Upper lobe of left lung (tissue), 6 donors: ENCODE results near the gene GBX2. TPM values are rescaled to one million over a fixed set of nuclear protein-coding genes. Genes with fewer than 3 reads are reported as not detected.
A peak's percentile ranks its signal among the peaks of the same experiment; 100 is the strongest.

ENCODE experiments used
- ATAC-seq, 2 donors: fragments of 200-7000 bp; cut with Tn5 transposase; one replicate each; pipeline ENCODE4 v1.9.1; 2022; ENCODE audit warnings: mild to moderate bottlenecking in 2 of 2, moderate library complexity in 2 of 2; ENCODE audit not compliant: low FRiP score in 2 of 2
- DNase-seq, 2 donors: peaks; one replicate each; pipeline ENCODE4 v3.0.0-alpha.2; 2019 to 2020
- H3K27ac ChIP-seq, 4 donors: fragments of 200-600 bp; sonication (generic); one replicate each; pipeline ENCODE4 v1.5.1; 2016 to 2019
- H3K27me3 ChIP-seq, 4 donors: fragments of 200-600 bp; sonication (generic); one replicate each; pipeline ENCODE4 v1.5.1; 2017 to 2019
- H3K36me3 ChIP-seq, 4 donors: fragments of 200-600 bp; sonication (generic); one replicate each; pipeline ENCODE4 v1.5.1; 2016 to 2019
- H3K4me1 ChIP-seq, 4 donors: fragments of 200-600 bp; sonication (generic); one replicate each; pipeline ENCODE4 v1.5.1; 2018 to 2019
- H3K4me3 ChIP-seq, 4 donors: fragments of 200-600 bp; sonication (generic); one replicate each; pipeline ENCODE4 v1.5.1; 2017 to 2019; ENCODE audit warnings: mild to moderate bottlenecking in 2 of 4, moderate library complexity in 1 of 4
- H3K9me3 ChIP-seq, 4 donors: fragments of 200-600 bp; sonication (generic); one replicate each; pipeline ENCODE4 v1.5.1; 2018 to 2019
- CTCF ChIP-seq, 6 experiments: fragments of 450-650 bp in 4 of 6; fragments of 200-600 bp in 2 of 6; sonication (generic) in 2 of 6; IDR thresholded peaks; one replicate each; pipeline ENCODE4 v1.5.1; 2016 to 2019; ENCODE audit warnings: antibody characterized with exemption in 6 of 6
- EP300 ChIP-seq, 4 donors: sonication (generic); formaldehyde crosslinking; IDR thresholded peaks; one replicate each; pipeline ENCODE4 v1.5.1; 2017; ENCODE audit warnings: antibody characterized with exemption in 4 of 4, control low read depth in 2 of 4
- POLR2A ChIP-seq, 4 donors: fragments of 450-650 bp; IDR thresholded peaks; one replicate each; pipeline ENCODE4 v1.5.1; 2016 to 2017; ENCODE audit warnings: antibody characterized with exemption in 4 of 4, mild to moderate bottlenecking in 2 of 4
- POLR2AphosphoS5 ChIP-seq, 2 donors: sonication (generic); formaldehyde crosslinking; IDR thresholded peaks; one replicate each; pipeline ENCODE4 v1.5.1; 2017; ENCODE audit warnings: antibody characterized with exemption in 2 of 2
- WGBS, 2 donors: methylation state at CpG; one replicate each; pipeline ENCODE4 v1.1.5; 2017 to 2018; 5-methylcytosine and 5-hydroxymethylcytosine counted together
- total RNA-seq, 6 donors: library from RNA; depleted of rRNA in 4 of 6; stranded (reverse); fragments of >200 nt in 4 of 6; gene quantifications; one replicate each; pipeline versions ENCODE4 v1.1.0 to v1.2.1, GENCODE V29; 2016 to 2021
- donor health status: DM: no; HTN: no; CAD: no; lungs with moderate emphysema.
- donor health status: DM: no; HTN: yes; CAD: no; lungs with severe emphysema.

Gene GBX2
- total RNA-seq, 6 donors from 2014 or later = not detected

- H3K4me3 ChIP-seq = no peak overlapping the region
- DNase-seq (peak in 1 of 2 donors; percentile 68), ATAC-seq (no peak)
- no peaks in the 10 kb centered on the region for H3K9me3 ChIP-seq
- H3K36me3 ChIP-seq = no peaks in the 10 kb centered on the region
- TF ChIP-seq POLR2A (IDR thresholded peaks at IDR 0.05) (no peak), CTCF (IDR thresholded peaks at IDR 0.05) (no peak), EP300 (IDR thresholded peaks at IDR 0.05) (no peak), POLR2AphosphoS5 (IDR thresholded peaks at IDR 0.05) (no peak)
- H3K27me3 ChIP-seq = peaks cover 4 to 71% (median 45%) of the 10 kb centered on the region in 4 donors
- H3K27ac ChIP-seq = no peak overlapping the region
- H3K4me1 ChIP-seq = peaks cover 36 to 56% (median 41%) of the 10 kb centered on the region in 4 donors
- 28 to 61% methylated on average over 7 to 31 of the region's 33 CpGs for WGBS, 2 donors
Measured at GRCh38 chr2:236162882-236163470, 5.2 kb downstream of the GBX2 start.

GRCh38 chr2:236162031-236162845 lies 5.9 kb downstream of the GBX2 start:
- no peak for DNase-seq
- Histone ChIP-seq H3K36me3 (no peaks in the 10 kb centered on the region), H3K9me3 (no peaks in the 10 kb centered on the region), H3K4me1 (peaks cover 29 to 48% (median 33%) of the 10 kb centered on the region in 4 donors), H3K27me3 (peaks cover 4 to 64% (median 37%) of the 10 kb centered on the region in 4 donors), H3K4me3 (no peak overlapping the region), H3K27ac (no peak overlapping the region)
- TF ChIP-seq POLR2AphosphoS5 (IDR thresholded peaks at IDR 0.05) = no peak
- TF ChIP-seq EP300 (IDR thresholded peaks at IDR 0.05) = no peak
- TF ChIP-seq CTCF (IDR thresholded peaks at IDR 0.05) = no peak
- TF ChIP-seq POLR2A (IDR thresholded peaks at IDR 0.05) = no peak
- ATAC-seq = no peak
- 51 to 52% methylated on average over 9 to 16 of the region's 16 CpGs for WGBS, 2 donors

GRCh38 chr2:236161531-236161930 lies 6.7 kb downstream of the GBX2 start:
- peaks cover 2 to 57% (median 33%) of the 10 kb centered on the region in 4 donors for H3K27me3 ChIP-seq
- H3K27ac ChIP-seq = no peak overlapping the region
- peaks cover 22 to 41% (median 26%) of the 10 kb centered on the region in 4 donors for H3K4me1 ChIP-seq
- no peak overlapping the region for H3K4me3 ChIP-seq
- DNase-seq (no peak), ATAC-seq (no peak)
- TF ChIP-seq POLR2A (IDR thresholded peaks at IDR 0.05) = no peak
- H3K36me3 ChIP-seq = no peaks in the 10 kb centered on the region
- no peaks in the 10 kb centered on the region for H3K9me3 ChIP-seq
- WGBS, 2 donors = 80 to 83% methylated on average over 8 to 12 of the region's 12 CpGs

GRCh38 chr2:236161082-236161462 lies 7.1 kb downstream of the GBX2 start:
- no peak for TF ChIP-seq POLR2A (IDR thresholded peaks at IDR 0.05)
- no peak for TF ChIP-seq CTCF (IDR thresholded peaks at IDR 0.05)
- TF ChIP-seq EP300 (IDR thresholded peaks at IDR 0.05) = no peak
- Histone ChIP-seq H3K27ac (no peak overlapping the region), H3K27me3 (peaks cover 2 to 52% (median 31%) of the 10 kb centered on the region in 4 donors), H3K4me3 (no peak overlapping the region), H3K9me3 (no peaks in the 10 kb centered on the region), H3K4me1 (peaks cover 17 to 37% (median 23%) of the 10 kb centered on the region in 4 donors), H3K36me3 (no peaks in the 10 kb centered on the region)
- ATAC-seq (no peak), DNase-seq (no peak)
- WGBS, 2 donors = 56 to 59% methylated on average over 7 to 15 of the region's 15 CpGs

- Histone ChIP-seq H3K4me3 (no peak overlapping the region), H3K27me3 (peaks cover 2 to 47% (median 29%) of the 10 kb centered on the region in 4 donors), H3K9me3 (no peaks in the 10 kb centered on the region), H3K27ac (no peak overlapping the region), H3K36me3 (no peaks in the 10 kb centered on the region), H3K4me1 (peaks cover 17 to 31% (median 22%) of the 10 kb centered on the region in 4 donors)
- DNase-seq (no peak), ATAC-seq (no peak)
- TF ChIP-seq POLR2A (IDR thresholded peaks at IDR 0.05) (no peak), EP300 (IDR thresholded peaks at IDR 0.05) (no peak)
- WGBS, 2 donors = 49 to 50% methylated on average over 10 to 22 of the region's 22 CpGs
Measured at GRCh38 chr2:236160366-236161081, 7.7 kb downstream of the GBX2 start.
